DOHH2 (cell line): ENCODE measurements around the gene IQGAP3.

Experiments used
- H3F3A ChIP-seq: fragments of 200-600 bp; sonication (generic), shearing (Covaris generic); 2 replicates; pipeline ENCODE4 v1.6.0; 2016; ENCODE audit warnings: antibody characterized with exemption, mild to moderate bottlenecking; ENCODE audit not compliant: control insufficient read depth, insufficient read depth
- H3K27ac ChIP-seq: fragments of 200-600 bp; sonication (generic); 2 replicates; pipeline ENCODE4 v1.5.1; 2014; ENCODE audit warnings: low read depth, mild to moderate bottlenecking, low read length, moderate library complexity
- H3K27me3 ChIP-seq: fragments of 200-600 bp; sonication (generic); 2 replicates; pipeline ENCODE4 v1.6.1; 2014; ENCODE audit warnings: mild to moderate bottlenecking, low read length, mixed read lengths; ENCODE audit not compliant: control insufficient read depth
- H3K36me3 ChIP-seq: fragments of 200-600 bp; sonication (generic); 2 replicates; pipeline ENCODE4 v1.6.1; 2014; ENCODE audit warnings: mild to moderate bottlenecking, low read length, moderate library complexity, mixed read lengths; ENCODE audit not compliant: control insufficient read depth
- H3K4me1 ChIP-seq: fragments of 200-600 bp; sonication (generic); 2 replicates; pipeline ENCODE4 v1.6.1; 2014; ENCODE audit warnings: mild to moderate bottlenecking, low read length, mixed read lengths; ENCODE audit not compliant: control insufficient read depth
- H3K4me2 ChIP-seq: fragments of 200-600 bp; sonication (generic); 2 replicates; pipeline ENCODE4 v1.6.0; 2014; ENCODE audit warnings: mild to moderate bottlenecking, low read length, moderate library complexity
- H3K4me3 ChIP-seq: fragments of 200-600 bp; sonication (generic); 2 replicates; pipeline ENCODE4 v1.5.1; 2014; ENCODE audit warnings: mild to moderate bottlenecking, low read length, mixed read lengths
- H3K79me2 ChIP-seq: fragments of 200-600 bp; sonication (generic); 2 replicates; pipeline ENCODE4 v1.6.1; 2014; ENCODE audit warnings: mild to moderate bottlenecking, low read length, mixed read lengths; ENCODE audit not compliant: control insufficient read depth
- H3K9me2 ChIP-seq: fragments of 200-600 bp; sonication (generic); replicated peaks from 2 replicates; pipeline ENCODE4 v1.6.1; 2014; ENCODE audit warnings: mild to moderate bottlenecking, low read length, mixed read lengths; ENCODE audit not compliant: control insufficient read depth
- H3K9me3 ChIP-seq: fragments of 200-600 bp; sonication (generic); 2 replicates; pipeline ENCODE4 v1.6.1; 2014; ENCODE audit warnings: antibody characterized with exemption, low read length, mixed read lengths; ENCODE audit not compliant: control insufficient read depth, insufficient read depth
- H4K20me1 ChIP-seq: fragments of 200-600 bp; sonication (generic); 2 replicates; pipeline ENCODE4 v1.6.0; 2014; ENCODE audit warnings: low read depth, mild to moderate bottlenecking, antibody characterized with exemption, low read length, moderate library complexity; ENCODE audit not compliant: control insufficient read depth, insufficient read depth
- CTCF ChIP-seq: fragments of 200-600 bp; sonication (generic); IDR thresholded peaks from one replicate; pipeline ENCODE4 v1.5.1; 2014; ENCODE audit warnings: antibody characterized with exemption, mild to moderate bottlenecking, low read depth, low read length; ENCODE audit not compliant: poor library complexity, severe bottlenecking
- EZH2phosphoT487 ChIP-seq: fragments of 200-600 bp; sonication (generic); IDR thresholded peaks from 2 replicates; pipeline ENCODE4 v1.6.1; 2017; ENCODE audit warnings: borderline replicate concordance, mild to moderate bottlenecking, antibody characterized with exemption, low read length, moderate library complexity, mixed read lengths

The IQGAP3 gene

GRCh38 chr1:156515956-156516355 is 56.4 kb downstream of the IQGAP3 start:
- no peak for TF ChIP-seq CTCF
- no peak for TF ChIP-seq EZH2phosphoT487
- Histone ChIP-seq H3K4me1 (no peaks in the 10 kb centered on the region), H3K36me3 (no peaks in the 10 kb centered on the region), H4K20me1 (no peaks in the 10 kb centered on the region), H3K4me3 (no peak overlapping the region), H3K9me2 (no peaks in the 10 kb centered on the region), H3F3A (peaks cover 3% of the 10 kb centered on the region), H3K9me3 (no peaks in the 10 kb centered on the region), H3K4me2 (no peak overlapping the region), H3K27me3 (no peaks in the 10 kb centered on the region), H3K27ac (no peak overlapping the region), H3K79me2 (no peaks in the 10 kb centered on the region)

- Histone ChIP-seq H3K27ac (no peak overlapping the region), H4K20me1 (no peaks in the 10 kb centered on the region), H3K9me3 (no peaks in the 10 kb centered on the region), H3K4me3 (no peak overlapping the region), H3K4me1 (peaks cover 10% of the 10 kb centered on the region), H3K9me2 (no peaks in the 10 kb centered on the region), H3K79me2 (no peaks in the 10 kb centered on the region), H3K27me3 (no peaks in the 10 kb centered on the region), H3K4me2 (no peak overlapping the region), H3F3A (no peaks in the 10 kb centered on the region), H3K36me3 (no peaks in the 10 kb centered on the region)
- TF ChIP-seq CTCF (no peak), EZH2phosphoT487 (no peak)
Measured at GRCh38 chr1:156513185-156513584, 59.2 kb downstream of the IQGAP3 start.

- peaks cover 24% of the 10 kb centered on the region for H3K4me1 ChIP-seq
- H4K20me1 ChIP-seq = no peaks in the 10 kb centered on the region
- H3K79me2 ChIP-seq = no peaks in the 10 kb centered on the region
- H3K4me2 ChIP-seq = no peak overlapping the region
- TF ChIP-seq CTCF (no peak), EZH2phosphoT487 (no peak)
- H3F3A ChIP-seq = peaks cover 1% of the 10 kb centered on the region; the same call in 1 of the 2 replicates
- no peaks in the 10 kb centered on the region for H3K9me2 ChIP-seq
- H3K27me3 ChIP-seq = no peaks in the 10 kb centered on the region
- H3K27ac ChIP-seq = no peak overlapping the region
- H3K9me3 ChIP-seq = no peaks in the 10 kb centered on the region
- no peak overlapping the region for H3K4me3 ChIP-seq
- no peaks in the 10 kb centered on the region for H3K36me3 ChIP-seq
Measured at GRCh38 chr1:156511644-156512043, 60.7 kb downstream of the IQGAP3 start.

- TF ChIP-seq EZH2phosphoT487 (no peak), CTCF (no peak)
- Histone ChIP-seq H3K79me2 (peaks cover 7% of the 10 kb centered on the region), H4K20me1 (no peaks in the 10 kb centered on the region), H3K27ac (no peak overlapping the region), H3K36me3 (no peaks in the 10 kb centered on the region), H3K4me3 (no peak overlapping the region), H3K9me2 (no peaks in the 10 kb centered on the region), H3K4me2 (no peak overlapping the region), H3K9me3 (no peaks in the 10 kb centered on the region), H3K27me3 (no peaks in the 10 kb centered on the region), H3K4me1 (peaks cover 33% of the 10 kb centered on the region), H3F3A (peaks cover 4% of the 10 kb centered on the region; the same call in 1 of the 2 replicates)
Measured at GRCh38 chr1:156510709-156511108, 61.7 kb downstream of the IQGAP3 start.
